DOHH2 (cell line): ENCODE results near the gene ENTPD8.

Experiments
- H3F3A ChIP-seq: fragments of 200-600 bp; sonication (generic), shearing (Covaris generic); 2 replicates; pipeline ENCODE4 v1.6.0; 2016; ENCODE audit warnings: antibody characterized with exemption, mild to moderate bottlenecking; ENCODE audit not compliant: control insufficient read depth, insufficient read depth
- H3K27ac ChIP-seq: fragments of 200-600 bp; sonication (generic); 2 replicates; pipeline ENCODE4 v1.5.1; 2014; ENCODE audit warnings: low read depth, mild to moderate bottlenecking, low read length, moderate library complexity
- H3K27me3 ChIP-seq: fragments of 200-600 bp; sonication (generic); 2 replicates; pipeline ENCODE4 v1.6.1; 2014; ENCODE audit warnings: mild to moderate bottlenecking, low read length, mixed read lengths; ENCODE audit not compliant: control insufficient read depth
- H3K36me3 ChIP-seq: fragments of 200-600 bp; sonication (generic); 2 replicates; pipeline ENCODE4 v1.6.1; 2014; ENCODE audit warnings: mild to moderate bottlenecking, low read length, moderate library complexity, mixed read lengths; ENCODE audit not compliant: control insufficient read depth
- H3K4me1 ChIP-seq: fragments of 200-600 bp; sonication (generic); 2 replicates; pipeline ENCODE4 v1.6.1; 2014; ENCODE audit warnings: mild to moderate bottlenecking, low read length, mixed read lengths; ENCODE audit not compliant: control insufficient read depth
- H3K4me2 ChIP-seq: fragments of 200-600 bp; sonication (generic); 2 replicates; pipeline ENCODE4 v1.6.0; 2014; ENCODE audit warnings: mild to moderate bottlenecking, low read length, moderate library complexity
- H3K4me3 ChIP-seq: fragments of 200-600 bp; sonication (generic); 2 replicates; pipeline ENCODE4 v1.5.1; 2014; ENCODE audit warnings: mild to moderate bottlenecking, low read length, mixed read lengths
- H3K79me2 ChIP-seq: fragments of 200-600 bp; sonication (generic); 2 replicates; pipeline ENCODE4 v1.6.1; 2014; ENCODE audit warnings: mild to moderate bottlenecking, low read length, mixed read lengths; ENCODE audit not compliant: control insufficient read depth
- H3K9me2 ChIP-seq: fragments of 200-600 bp; sonication (generic); replicated peaks from 2 replicates; pipeline ENCODE4 v1.6.1; 2014; ENCODE audit warnings: mild to moderate bottlenecking, low read length, mixed read lengths; ENCODE audit not compliant: control insufficient read depth
- H3K9me3 ChIP-seq: fragments of 200-600 bp; sonication (generic); 2 replicates; pipeline ENCODE4 v1.6.1; 2014; ENCODE audit warnings: antibody characterized with exemption, low read length, mixed read lengths; ENCODE audit not compliant: control insufficient read depth, insufficient read depth
- H4K20me1 ChIP-seq: fragments of 200-600 bp; sonication (generic); 2 replicates; pipeline ENCODE4 v1.6.0; 2014; ENCODE audit warnings: low read depth, mild to moderate bottlenecking, antibody characterized with exemption, low read length, moderate library complexity; ENCODE audit not compliant: control insufficient read depth, insufficient read depth
- CTCF ChIP-seq: fragments of 200-600 bp; sonication (generic); IDR thresholded peaks from one replicate; pipeline ENCODE4 v1.5.1; 2014; ENCODE audit warnings: antibody characterized with exemption, mild to moderate bottlenecking, low read depth, low read length; ENCODE audit not compliant: poor library complexity, severe bottlenecking
- EZH2phosphoT487 ChIP-seq: fragments of 200-600 bp; sonication (generic); IDR thresholded peaks from 2 replicates; pipeline ENCODE4 v1.6.1; 2017; ENCODE audit warnings: borderline replicate concordance, mild to moderate bottlenecking, antibody characterized with exemption, low read length, moderate library complexity, mixed read lengths

The ENTPD8 gene

GRCh38 chr9:137441935-137442321, 771 bp upstream of the ENTPD8 start:
- H4K20me1 ChIP-seq = no peaks in the 10 kb centered on the region; the same call in 1 of the 2 replicates
- no peaks in the 10 kb centered on the region for H3K9me2 ChIP-seq
- H3K4me1 ChIP-seq = peaks cover 29% of the 10 kb centered on the region
- no peak overlapping the region for H3K27ac ChIP-seq
- 0 out of 2 replicates have a peak, but pooled peaks cover 4% of the 10 kb centered on the region for H3K27me3 ChIP-seq
- H3K4me2 ChIP-seq = no peak overlapping the region; the same call in 1 of the 2 replicates
- no peaks in the 10 kb centered on the region for H3K36me3 ChIP-seq
- peaks cover 12% of the 10 kb centered on the region for H3F3A ChIP-seq
- no peaks in the 10 kb centered on the region for H3K79me2 ChIP-seq
- H3K4me3 ChIP-seq = no peak overlapping the region
- no peaks in the 10 kb centered on the region for H3K9me3 ChIP-seq
- TF ChIP-seq CTCF = no peak
- no peak for TF ChIP-seq EZH2phosphoT487

- no peak overlapping the region for H3K27ac ChIP-seq
- peaks cover 16% of the 10 kb centered on the region for H3K4me1 ChIP-seq
- no peaks in the 10 kb centered on the region for H4K20me1 ChIP-seq
- H3K4me3 ChIP-seq = no peak overlapping the region
- H3K4me2 ChIP-seq = no peak overlapping the region
- no peaks in the 10 kb centered on the region for H3K9me2 ChIP-seq
- 0 out of 2 replicates have a peak, but pooled peaks cover 4% of the 10 kb centered on the region for H3K27me3 ChIP-seq
- H3F3A ChIP-seq = peaks cover 6% of the 10 kb centered on the region
- TF ChIP-seq CTCF = no peak
- TF ChIP-seq EZH2phosphoT487 = no peak
- no peaks in the 10 kb centered on the region for H3K79me2 ChIP-seq
- H3K36me3 ChIP-seq = no peaks in the 10 kb centered on the region
- H3K9me3 ChIP-seq = no peaks in the 10 kb centered on the region
These were observed 1.9 kb downstream of the ENTPD8 start for GRCh38 chr9:137439158-137439714.

- Histone ChIP-seq H3K27ac (no peak overlapping the region), H3K4me1 (peaks cover 16% of the 10 kb centered on the region), H3K36me3 (no peaks in the 10 kb centered on the region), H3K27me3 (0 out of 2 replicates have a peak, but pooled peaks cover 4% of the 10 kb centered on the region), H3K79me2 (no peaks in the 10 kb centered on the region), H3F3A (peaks cover 6% of the 10 kb centered on the region), H3K9me3 (no peaks in the 10 kb centered on the region), H4K20me1 (no peaks in the 10 kb centered on the region), H3K4me3 (no peak overlapping the region), H3K9me2 (no peaks in the 10 kb centered on the region), H3K4me2 (no peak overlapping the region)
- TF ChIP-seq CTCF (no peak), EZH2phosphoT487 (no peak)
These were observed 2.5 kb downstream of the ENTPD8 start for GRCh38 chr9:137438591-137439157.
